ENCODE data around the gene CBARP. TPM values are rescaled to one million over a fixed set of nuclear protein-coding genes. Genes with fewer than 3 reads are reported as not detected.

The CBARP gene
- total RNA-seq, 4 donors from 2014 or later, result 0.38 to 1.6 (median 1.2) TPM

DNA sequence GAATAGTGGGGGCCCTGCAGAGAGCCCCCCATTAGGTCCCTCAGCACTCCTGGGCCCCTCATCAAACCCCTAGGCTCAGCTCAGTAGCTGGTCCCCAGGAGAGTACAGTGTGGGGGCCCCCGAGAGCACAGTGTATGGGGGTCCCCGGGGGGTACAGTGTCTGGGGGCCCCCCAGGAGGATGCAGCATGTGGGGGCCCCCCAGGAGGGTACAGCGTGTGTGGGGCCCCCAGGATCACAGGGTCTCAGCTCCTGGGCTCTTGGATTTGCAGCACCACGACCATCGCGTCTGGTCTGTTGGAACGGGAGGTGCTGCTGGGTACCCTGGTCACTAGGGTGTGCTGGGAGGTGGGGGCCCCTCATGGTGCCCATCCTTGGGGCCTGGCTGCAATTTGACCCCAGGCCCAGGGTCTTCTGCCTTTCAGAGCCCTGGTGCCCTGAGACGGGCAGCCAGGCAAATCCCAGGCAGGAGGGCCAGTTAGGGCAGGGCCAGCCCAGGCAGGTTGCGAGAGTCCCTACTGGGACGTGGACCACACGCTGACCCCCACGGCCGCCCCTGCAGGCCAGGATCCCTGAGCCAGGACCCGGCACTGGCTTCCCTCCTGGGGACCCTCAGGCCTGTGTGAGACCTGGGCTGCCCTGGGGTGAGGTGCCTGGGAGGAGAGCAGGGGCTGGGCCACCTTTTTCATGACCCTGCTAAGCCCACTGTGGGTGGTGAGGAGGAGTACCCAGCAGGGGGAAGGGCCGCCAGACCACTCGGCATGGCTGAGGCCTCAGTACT, 13.6 kb downstream of the CBARP start:
- Histone ChIP-seq H3K4me1 (peaks cover 0 to 40% (median 6%) of the 10 kb centered on the region in 3 donors), H3K27me3 (no peaks in the 10 kb centered on the region), H3K36me3 (peaks cover 45 to 94% (median 58%) of the 10 kb centered on the region in 3 donors), H3K4me3 (no peak overlapping the region), H3K9me3 (no peaks in the 10 kb centered on the region), H3K27ac (no peak overlapping the region)
- intact Hi-C loops (cut with DNase I), result no loop called here
- WGBS, 2 donors, result 92 to 97% methylated on average over 2 to 5 of the region's 16 CpGs
- TF ChIP-seq, protein P1, sequence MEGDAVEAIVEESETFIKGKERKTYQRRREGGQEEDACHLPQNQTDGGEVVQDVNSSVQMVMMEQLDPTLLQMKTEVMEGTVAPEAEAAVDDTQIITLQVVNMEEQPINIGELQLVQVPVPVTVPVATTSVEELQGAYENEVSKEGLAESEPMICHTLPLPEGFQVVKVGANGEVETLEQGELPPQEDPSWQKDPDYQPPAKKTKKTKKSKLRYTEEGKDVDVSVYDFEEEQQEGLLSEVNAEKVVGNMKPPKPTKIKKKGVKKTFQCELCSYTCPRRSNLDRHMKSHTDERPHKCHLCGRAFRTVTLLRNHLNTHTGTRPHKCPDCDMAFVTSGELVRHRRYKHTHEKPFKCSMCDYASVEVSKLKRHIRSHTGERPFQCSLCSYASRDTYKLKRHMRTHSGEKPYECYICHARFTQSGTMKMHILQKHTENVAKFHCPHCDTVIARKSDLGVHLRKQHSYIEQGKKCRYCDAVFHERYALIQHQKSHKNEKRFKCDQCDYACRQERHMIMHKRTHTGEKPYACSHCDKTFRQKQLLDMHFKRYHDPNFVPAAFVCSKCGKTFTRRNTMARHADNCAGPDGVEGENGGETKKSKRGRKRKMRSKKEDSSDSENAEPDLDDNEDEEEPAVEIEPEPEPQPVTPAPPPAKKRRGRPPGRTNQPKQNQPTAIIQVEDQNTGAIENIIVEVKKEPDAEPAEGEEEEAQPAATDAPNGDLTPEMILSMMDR (IDR thresholded peaks at IDR 0.05), result no peak
- no peak for TF ChIP-seq POLR2A (IDR thresholded peaks at IDR 0.05)
- DNase-seq, result no peak

DNA sequence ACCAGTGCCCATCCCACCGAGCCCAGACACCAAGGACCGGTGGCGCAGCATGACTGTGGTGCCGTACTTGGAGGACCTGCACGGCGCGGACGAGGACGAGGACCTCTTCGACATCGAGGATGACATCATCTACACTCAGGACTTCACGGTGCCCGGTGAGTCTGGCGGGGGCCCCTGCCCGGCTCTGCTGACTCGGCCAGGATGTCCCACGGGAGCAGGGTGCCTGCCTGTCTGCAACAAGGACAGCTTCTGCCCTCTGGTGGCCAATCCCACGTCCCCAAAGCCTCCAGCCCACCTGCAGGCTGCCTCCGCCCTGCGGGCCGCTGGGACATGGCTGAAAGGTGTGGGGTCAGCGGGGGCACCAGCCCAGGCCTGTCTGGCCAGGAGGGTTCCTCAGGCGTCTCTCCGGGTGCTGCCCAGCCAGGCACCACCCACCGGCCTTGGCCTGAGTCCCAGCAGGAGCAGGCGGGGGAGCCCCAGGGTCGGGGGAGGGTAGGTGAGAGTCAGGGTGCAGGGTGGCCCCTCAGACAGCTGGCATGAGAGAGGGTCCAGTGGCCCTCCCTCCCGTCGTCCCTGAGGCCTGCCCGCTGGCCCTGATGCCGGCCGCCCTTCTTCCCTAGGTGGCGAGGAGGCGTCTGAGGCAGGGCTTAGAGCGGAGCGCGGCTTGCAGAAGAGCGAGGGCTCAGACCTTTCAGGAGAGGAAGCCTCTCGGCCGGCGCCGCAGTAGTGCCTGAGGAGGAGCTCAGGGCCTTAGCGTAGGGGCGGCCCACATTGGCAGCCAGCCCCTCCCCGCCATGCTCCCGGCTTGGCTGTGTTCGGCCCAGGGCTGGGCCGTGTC, 14.6 kb downstream of the CBARP start:
- no peak overlapping the region for H3K27ac ChIP-seq
- no peak for DNase-seq
- intact Hi-C loops (cut with DNase I), result no loop called here
- 65 to 75% methylated on average over 5 to 24 of the region's 48 CpGs for WGBS, 2 donors
- peaks cover 44 to 97% (median 58%) of the 10 kb centered on the region in 3 donors for H3K36me3 ChIP-seq
- no peaks in the 10 kb centered on the region for H3K27me3 ChIP-seq
- no peak overlapping the region for H3K4me3 ChIP-seq
- no peak for TF ChIP-seq POLR2A (IDR thresholded peaks at IDR 0.05)
- TF ChIP-seq, protein P1 (IDR thresholded peaks at IDR 0.05), result peak in 4 of 6 experiments; percentile 23 to 63 (median 36)
- peaks cover 0 to 50% (median 14%) of the 10 kb centered on the region in 3 donors for H3K4me1 ChIP-seq
- no peaks in the 10 kb centered on the region for H3K9me3 ChIP-seq

DNA sequence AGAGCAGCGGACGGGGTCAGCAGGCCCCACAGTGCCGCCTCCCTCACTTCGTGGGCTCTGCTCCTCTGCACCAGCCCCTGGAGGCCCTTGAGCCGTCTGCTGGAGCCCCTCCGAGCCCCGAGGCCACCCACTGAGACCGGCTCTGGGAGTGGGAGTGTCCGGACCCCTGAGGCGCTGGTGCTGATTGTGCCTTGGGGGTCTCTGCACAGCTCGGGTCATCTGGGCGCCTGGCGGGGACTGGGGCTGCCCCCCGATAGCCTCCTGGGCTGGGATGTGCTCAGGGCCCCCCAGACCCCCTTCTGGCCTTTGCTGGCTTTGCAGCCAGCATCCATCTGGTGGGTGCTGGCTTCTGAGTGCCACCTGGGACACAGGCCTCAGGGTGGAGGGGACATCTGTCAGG, 15.4 kb downstream of the CBARP start:
- TF ChIP-seq, protein P1 (IDR thresholded peaks at IDR 0.05), result no peak
- TF ChIP-seq POLR2A (IDR thresholded peaks at IDR 0.05), result no peak
- H3K27ac ChIP-seq, result no peak overlapping the region
- no peak for DNase-seq
- H3K36me3 ChIP-seq, result peaks cover 36 to 91% (median 50%) of the 10 kb centered on the region in 3 donors
- no CpG with 5 or more reads among the region's 14 CpGs for WGBS, 2 donors
- intact Hi-C loops (cut with DNase I), result no loop called here
- no peak overlapping the region for H3K4me3 ChIP-seq
- no peaks in the 10 kb centered on the region for H3K27me3 ChIP-seq
- H3K9me3 ChIP-seq, result no peaks in the 10 kb centered on the region
- H3K4me1 ChIP-seq, result peaks cover 2 to 58% (median 18%) of the 10 kb centered on the region in 3 donors

DNA sequence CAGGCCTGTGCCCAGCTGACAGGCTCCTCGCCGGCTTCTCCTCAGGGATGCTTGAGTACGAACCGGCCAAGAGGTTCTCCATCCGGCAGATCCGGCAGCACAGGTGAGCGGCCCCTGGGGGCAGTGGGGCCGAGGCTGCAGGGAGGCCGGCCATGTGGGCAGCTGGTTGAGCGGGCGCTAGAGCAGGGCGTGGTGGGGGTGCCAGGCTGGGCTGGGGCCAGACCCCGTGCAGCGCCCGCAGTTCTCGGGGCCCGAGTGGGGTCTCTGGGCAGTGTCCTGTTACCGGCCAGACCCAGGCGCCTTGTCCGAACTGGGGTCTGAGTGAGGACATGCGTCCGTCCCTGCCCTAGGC, 15.9 kb downstream of the CBARP start:
- no peak for DNase-seq
- 91% methylated on average over 12 of the region's 22 CpGs; no CpG with 5 or more reads in 1 of the 2 donors for WGBS, 2 donors
- Histone ChIP-seq H3K27ac (peak overlapping the region in 1 of 4 donors; percentile 9), H3K4me1 (peaks cover 2 to 63% (median 23%) of the 10 kb centered on the region in 3 donors), H3K36me3 (peaks cover 33 to 86% (median 45%) of the 10 kb centered on the region in 3 donors), H3K9me3 (no peaks in the 10 kb centered on the region), H3K27me3 (no peaks in the 10 kb centered on the region), H3K4me3 (no peak overlapping the region)
- TF ChIP-seq, protein P1 (IDR thresholded peaks at IDR 0.05), result no peak
- no peak for TF ChIP-seq POLR2A (IDR thresholded peaks at IDR 0.05)
- intact Hi-C loops (cut with DNase I), result no loop called here
